ENCODE data around the gene ELF5. TPM values are rescaled to one million over a fixed set of nuclear protein-coding genes. Genes with fewer than 3 reads are reported as not detected.

The ELF5 gene
- total RNA-seq, 1 donor from 2014 or later = not detected

- Mint-ChIP-seq H3K27me3 (ENCODE audit: low read depth) (no peaks in the 10 kb centered on the region), H3K36me3 (ENCODE audit: low read depth) (no peaks in the 10 kb centered on the region), H3K4me3 (no peak overlapping the region), H3K9me3 (no peaks in the 10 kb centered on the region), H3K4me1 (peaks cover 4% of the 10 kb centered on the region), H3K27ac (ENCODE audit: unreplicated experiment) (no peak overlapping the region)
- DNase-seq (ENCODE audit: low read depth, low spot score) = no peak
- TF ChIP-seq, protein P1, sequence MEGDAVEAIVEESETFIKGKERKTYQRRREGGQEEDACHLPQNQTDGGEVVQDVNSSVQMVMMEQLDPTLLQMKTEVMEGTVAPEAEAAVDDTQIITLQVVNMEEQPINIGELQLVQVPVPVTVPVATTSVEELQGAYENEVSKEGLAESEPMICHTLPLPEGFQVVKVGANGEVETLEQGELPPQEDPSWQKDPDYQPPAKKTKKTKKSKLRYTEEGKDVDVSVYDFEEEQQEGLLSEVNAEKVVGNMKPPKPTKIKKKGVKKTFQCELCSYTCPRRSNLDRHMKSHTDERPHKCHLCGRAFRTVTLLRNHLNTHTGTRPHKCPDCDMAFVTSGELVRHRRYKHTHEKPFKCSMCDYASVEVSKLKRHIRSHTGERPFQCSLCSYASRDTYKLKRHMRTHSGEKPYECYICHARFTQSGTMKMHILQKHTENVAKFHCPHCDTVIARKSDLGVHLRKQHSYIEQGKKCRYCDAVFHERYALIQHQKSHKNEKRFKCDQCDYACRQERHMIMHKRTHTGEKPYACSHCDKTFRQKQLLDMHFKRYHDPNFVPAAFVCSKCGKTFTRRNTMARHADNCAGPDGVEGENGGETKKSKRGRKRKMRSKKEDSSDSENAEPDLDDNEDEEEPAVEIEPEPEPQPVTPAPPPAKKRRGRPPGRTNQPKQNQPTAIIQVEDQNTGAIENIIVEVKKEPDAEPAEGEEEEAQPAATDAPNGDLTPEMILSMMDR (conservative IDR thresholded peaks at IDR 0.05) = no peak
These were observed 2.9 kb upstream of the ELF5 start for GRCh38 chr11:34516247-34517040.

DNA sequence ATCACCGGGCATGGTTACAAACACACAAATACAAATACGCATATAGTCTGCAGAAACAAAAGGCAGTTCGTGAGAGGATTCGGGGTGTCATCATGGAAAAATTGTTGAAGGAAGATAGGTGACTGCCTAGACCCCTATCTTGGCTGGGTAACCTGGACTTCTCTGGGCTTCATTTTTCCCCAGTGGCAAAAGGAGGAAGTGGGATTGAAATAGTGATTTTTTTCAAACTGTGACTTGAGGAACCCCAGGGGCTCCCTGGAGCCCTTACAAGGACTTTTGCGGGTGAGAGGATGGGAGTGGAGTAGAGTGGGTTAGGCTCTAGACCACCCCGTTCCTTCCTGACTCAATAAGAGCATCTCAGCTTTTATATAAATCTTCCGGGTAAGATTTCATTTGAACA is 1.0 kb upstream of the ELF5 start:
- Mint-ChIP-seq H3K36me3 (ENCODE audit: low read depth) (no peaks in the 10 kb centered on the region), H3K4me3 (no peak overlapping the region), H3K27me3 (ENCODE audit: low read depth) (no peaks in the 10 kb centered on the region), H3K9me3 (no peaks in the 10 kb centered on the region), H3K4me1 (peaks cover 21% of the 10 kb centered on the region), H3K27ac (ENCODE audit: unreplicated experiment) (no peak overlapping the region)
- DNase-seq (ENCODE audit: low read depth, low spot score) = no peak
- TF ChIP-seq, protein P1 (conservative IDR thresholded peaks at IDR 0.05) = no peak

DNA sequence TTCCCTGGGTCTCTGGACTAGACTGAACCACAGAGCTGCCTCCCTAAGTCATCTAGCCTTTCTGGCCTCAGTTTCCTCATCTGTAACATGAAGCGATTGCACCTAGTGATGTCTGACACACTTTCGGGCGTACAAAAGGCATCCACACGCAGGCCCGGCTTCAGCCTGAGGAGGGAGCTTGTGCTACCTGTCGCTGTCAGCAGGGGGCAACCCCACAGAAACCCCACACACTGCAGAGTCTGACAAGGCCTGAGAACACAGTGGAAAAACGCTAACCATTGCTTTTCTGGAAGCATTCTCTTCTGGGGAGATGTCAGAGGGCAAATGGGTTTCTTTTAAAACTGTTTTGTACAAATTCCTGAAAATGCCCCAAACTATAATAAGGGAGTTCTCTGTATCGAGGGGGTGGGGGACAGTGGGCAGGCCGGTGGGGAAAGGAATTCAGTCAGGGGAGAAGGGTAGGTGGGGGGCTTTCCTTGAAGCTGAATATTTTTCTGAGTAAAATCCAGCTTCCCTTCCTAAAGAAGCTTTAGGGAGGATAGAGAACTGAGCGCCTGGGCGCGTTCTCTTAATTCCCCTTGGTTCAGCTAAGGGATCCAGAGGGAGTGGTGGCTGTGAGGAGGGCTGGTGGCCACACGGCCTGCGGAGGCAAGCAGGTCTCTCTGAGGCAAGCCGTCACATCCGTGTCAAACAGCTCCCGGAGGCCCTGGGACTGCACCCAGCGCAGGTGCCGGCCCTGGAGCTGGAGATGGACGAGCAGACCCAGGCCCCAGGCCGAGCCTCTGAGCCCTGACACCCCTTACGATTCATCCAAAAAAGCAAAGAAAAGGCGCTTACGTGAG is 533 bp downstream of the ELF5 start:
- H3K27ac Mint-ChIP-seq (ENCODE audit: unreplicated experiment) = no peak overlapping the region
- no peaks in the 10 kb centered on the region for H3K27me3 Mint-ChIP-seq (ENCODE audit: low read depth)
- no peaks in the 10 kb centered on the region for H3K9me3 Mint-ChIP-seq
- DNase-seq (ENCODE audit: low read depth, low spot score) = peak; percentile 66
- peaks cover 24% of the 10 kb centered on the region for H3K4me1 Mint-ChIP-seq
- H3K36me3 Mint-ChIP-seq (ENCODE audit: low read depth) = no peaks in the 10 kb centered on the region
- TF ChIP-seq, protein P1 (conservative IDR thresholded peaks at IDR 0.05) = peak; percentile 83
- H3K4me3 Mint-ChIP-seq = no peak overlapping the region

GRCh38 chr11:34510673-34511072 is 2.9 kb downstream of the ELF5 start:
- Mint-ChIP-seq H3K9me3 (no peaks in the 10 kb centered on the region), H3K36me3 (ENCODE audit: low read depth) (no peaks in the 10 kb centered on the region), H3K4me1 (peaks cover 24% of the 10 kb centered on the region), H3K27me3 (ENCODE audit: low read depth) (no peaks in the 10 kb centered on the region), H3K27ac (ENCODE audit: unreplicated experiment) (no peak overlapping the region), H3K4me3 (no peak overlapping the region)
- TF ChIP-seq, protein P1 (conservative IDR thresholded peaks at IDR 0.05) = no peak
- DNase-seq (ENCODE audit: low read depth, low spot score) = no peak

GRCh38 chr11:34510218-34510617 is 3.4 kb downstream of the ELF5 start:
- TF ChIP-seq, protein P1 (conservative IDR thresholded peaks at IDR 0.05) = no peak
- Mint-ChIP-seq H3K27ac (ENCODE audit: unreplicated experiment) (no peak overlapping the region), H3K4me1 (peaks cover 24% of the 10 kb centered on the region), H3K36me3 (ENCODE audit: low read depth) (no peaks in the 10 kb centered on the region), H3K4me3 (no peak overlapping the region), H3K27me3 (ENCODE audit: low read depth) (no peaks in the 10 kb centered on the region), H3K9me3 (no peaks in the 10 kb centered on the region)
- no peak for DNase-seq (ENCODE audit: low read depth, low spot score)
